Breast epithelium (tissue), 4 donors: ENCODE measurements around the gene MRPL33. TPM values are rescaled to one million over a fixed set of nuclear protein-coding genes. Genes with fewer than 3 reads are reported as not detected.

Source experiments
- DNase-seq, 2 donors: peaks; one replicate each; pipeline ENCODE4 v3.0.0-alpha.2; 2019; ENCODE audit warnings: low spot score in 2 of 2
- H3K27ac ChIP-seq, 2 donors: fragments of 200-600 bp; sonication (generic) in 1 of 2; one replicate each; pipeline ENCODE4 v1.5.1; 2016 to 2019; ENCODE audit warnings: mild to moderate bottlenecking in 1 of 2
- H3K27me3 ChIP-seq, 2 donors: fragments of 200-600 bp; sonication (generic) in 1 of 2; one replicate each; pipeline versions ENCODE4 v1.5.1 to v1.6.0; 2017 to 2019; ENCODE audit warnings: control low read depth in 1 of 2, mild to moderate bottlenecking in 1 of 2
- H3K36me3 ChIP-seq: fragments of 200-600 bp; one replicate; pipeline ENCODE4 v1.5.1; 2019
- H3K4me1 ChIP-seq, 2 donors: fragments of 200-600 bp; sonication (generic); one replicate each; pipeline ENCODE4 v1.5.1; 2016 to 2019; ENCODE audit warnings: control low read depth in 1 of 2
- H3K4me3 ChIP-seq, 3 donors: fragments of 200-600 bp; sonication (generic); 1 replicate in 2 of 3; 2 replicates in 1 of 3; pipeline ENCODE4 v1.5.1; 2016 to 2019; ENCODE audit warnings: mild to moderate bottlenecking in 3 of 3, moderate library complexity in 2 of 3
- H3K9me3 ChIP-seq, 2 donors: fragments of 200-600 bp; sonication (generic) in 1 of 2; one replicate each; pipeline ENCODE4 v1.5.1; 2016 to 2019; ENCODE audit warnings: control low read depth in 1 of 2
- POLR2A ChIP-seq: fragments of 450-650 bp; IDR thresholded peaks from one replicate; pipeline ENCODE4 v1.6.1; 2016; ENCODE audit warnings: antibody characterized with exemption, mild to moderate bottlenecking, moderate library complexity
- POLR2AphosphoS5 ChIP-seq, 3 donors: sonication (generic); formaldehyde crosslinking; IDR thresholded peaks; one replicate each; pipeline ENCODE4 v1.6.1; 2017; ENCODE audit warnings: antibody characterized with exemption in 3 of 3
- intact Hi-C: fragments of 100-400 bp; cut with DNase I; formaldehyde crosslinking; loops from one replicate; pipeline ENCODE4 v1.15.1; 2023; ENCODE audit warnings: low total_unique reads
- total RNA-seq, 3 donors: library from RNA; depleted of rRNA; stranded (reverse); fragments of >200 nt; gene quantifications; one replicate each; pipeline ENCODE4 v1.1.0, GENCODE V29; 2016
- TF ChIP-seq, protein P1 (sequence below), 3 donors: fragments of 450-650 bp; IDR thresholded peaks; one replicate each; pipeline ENCODE4 v1.5.1; 2016 to 2017; ENCODE audit warnings: antibody characterized with exemption in 3 of 3, mild to moderate bottlenecking in 3 of 3, moderate library complexity in 3 of 3

MRPL33 gene
- total RNA-seq, 3 donors from 2014 or later = 88.2 to 93.3 (median 89.7) TPM

DNA sequence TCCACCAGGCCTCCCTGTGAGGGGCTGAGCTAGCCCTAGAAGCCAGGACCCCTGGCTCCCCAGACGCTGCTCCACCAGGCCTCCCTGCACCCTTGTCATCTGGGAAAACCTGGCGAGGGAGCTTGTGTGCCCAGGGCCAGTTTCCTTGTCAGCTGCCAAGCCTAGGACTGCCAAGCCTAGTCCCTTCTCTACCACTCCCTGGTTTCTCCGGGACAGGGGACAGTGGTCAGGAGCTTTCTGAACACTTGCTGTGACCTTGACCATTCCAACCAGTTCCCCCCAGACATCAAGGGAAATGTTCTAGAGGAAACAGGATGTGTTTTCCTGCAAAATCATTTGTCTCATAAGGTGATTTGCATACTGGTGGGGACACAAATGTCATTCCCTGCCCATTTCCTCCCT lies 41.3 kb upstream of the MRPL33 start:
- Histone ChIP-seq H3K36me3 (no peaks in the 10 kb centered on the region), H3K4me1 (peaks cover 0 to 5% of the 10 kb centered on the region in 2 donors), H3K27ac (peak overlapping the region in 1 of 2 donors; percentile 27), H3K4me3 (no peak overlapping the region), H3K9me3 (no peaks in the 10 kb centered on the region), H3K27me3 (no peaks in the 10 kb centered on the region)
- intact Hi-C loops = no loop called here
- DNase-seq = no peak
- TF ChIP-seq, protein P1, sequence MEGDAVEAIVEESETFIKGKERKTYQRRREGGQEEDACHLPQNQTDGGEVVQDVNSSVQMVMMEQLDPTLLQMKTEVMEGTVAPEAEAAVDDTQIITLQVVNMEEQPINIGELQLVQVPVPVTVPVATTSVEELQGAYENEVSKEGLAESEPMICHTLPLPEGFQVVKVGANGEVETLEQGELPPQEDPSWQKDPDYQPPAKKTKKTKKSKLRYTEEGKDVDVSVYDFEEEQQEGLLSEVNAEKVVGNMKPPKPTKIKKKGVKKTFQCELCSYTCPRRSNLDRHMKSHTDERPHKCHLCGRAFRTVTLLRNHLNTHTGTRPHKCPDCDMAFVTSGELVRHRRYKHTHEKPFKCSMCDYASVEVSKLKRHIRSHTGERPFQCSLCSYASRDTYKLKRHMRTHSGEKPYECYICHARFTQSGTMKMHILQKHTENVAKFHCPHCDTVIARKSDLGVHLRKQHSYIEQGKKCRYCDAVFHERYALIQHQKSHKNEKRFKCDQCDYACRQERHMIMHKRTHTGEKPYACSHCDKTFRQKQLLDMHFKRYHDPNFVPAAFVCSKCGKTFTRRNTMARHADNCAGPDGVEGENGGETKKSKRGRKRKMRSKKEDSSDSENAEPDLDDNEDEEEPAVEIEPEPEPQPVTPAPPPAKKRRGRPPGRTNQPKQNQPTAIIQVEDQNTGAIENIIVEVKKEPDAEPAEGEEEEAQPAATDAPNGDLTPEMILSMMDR (IDR thresholded peaks at IDR 0.05) = no peak
- TF ChIP-seq POLR2A (no peak), POLR2AphosphoS5 (IDR thresholded peaks at IDR 0.05) (no peak)

DNA sequence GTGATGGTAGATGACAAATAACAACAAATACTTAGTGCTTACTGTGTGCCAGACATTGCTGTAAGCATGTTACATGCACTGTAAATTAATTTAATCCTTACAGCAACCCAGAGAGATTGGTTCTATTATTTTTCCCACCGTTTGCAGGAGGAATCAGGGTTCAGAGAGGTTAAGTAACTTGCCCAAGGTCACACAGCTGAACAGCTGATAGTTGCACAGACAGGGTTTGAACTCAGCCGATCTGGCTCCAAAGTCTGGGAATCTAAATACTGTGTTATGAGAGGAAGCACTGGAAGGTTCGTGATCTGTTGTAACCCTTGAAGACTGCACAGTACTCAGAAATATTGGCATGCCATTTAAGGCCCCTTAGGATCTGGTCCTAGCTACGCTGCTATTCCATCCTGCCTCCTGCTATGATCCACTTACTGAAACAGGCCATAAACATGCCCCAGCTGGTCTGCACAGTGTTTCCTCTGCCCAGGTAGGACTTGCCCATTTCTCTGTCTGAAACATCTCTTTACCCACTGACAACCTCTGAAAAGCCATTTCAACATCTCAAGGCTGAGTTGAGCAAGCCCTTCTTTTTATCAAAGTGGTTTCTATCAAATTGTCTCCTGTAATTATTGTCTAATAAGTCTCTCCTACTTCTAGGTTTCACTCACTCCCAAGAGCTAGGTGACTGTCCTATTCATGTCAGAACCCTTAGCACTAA lies 40.4 kb upstream of the MRPL33 start:
- no peak for DNase-seq
- H3K9me3 ChIP-seq = no peaks in the 10 kb centered on the region
- no peak overlapping the region for H3K4me3 ChIP-seq
- H3K4me1 ChIP-seq = peaks cover 0 to 5% of the 10 kb centered on the region in 2 donors
- TF ChIP-seq, protein P1 (IDR thresholded peaks at IDR 0.05) = no peak
- no peak for TF ChIP-seq POLR2A
- TF ChIP-seq POLR2AphosphoS5 (IDR thresholded peaks at IDR 0.05) = no peak
- intact Hi-C loops = no loop called here
- H3K27me3 ChIP-seq = no peaks in the 10 kb centered on the region
- no peaks in the 10 kb centered on the region for H3K36me3 ChIP-seq
- peak overlapping the region in 1 of 2 donors; percentile 27 for H3K27ac ChIP-seq

DNA sequence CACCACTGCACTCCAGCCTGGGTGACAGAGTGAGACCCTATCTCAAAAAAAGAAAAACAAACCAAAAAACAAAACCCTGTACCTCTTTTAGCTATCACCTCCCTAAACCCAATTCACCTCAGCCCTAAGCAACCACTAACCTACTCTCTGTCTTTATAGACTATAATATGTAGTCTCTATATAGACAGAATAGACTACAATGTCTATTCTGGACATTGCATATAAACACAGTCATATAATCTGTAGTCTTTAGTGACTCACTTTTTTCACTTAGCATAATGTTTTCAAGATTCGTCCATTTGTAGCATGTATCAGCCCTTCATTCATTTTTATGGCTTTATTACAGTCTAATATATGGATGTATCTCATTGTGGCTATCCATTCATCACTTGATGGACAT lies 37.2 kb upstream of the MRPL33 start:
- Histone ChIP-seq H3K27me3 (no peaks in the 10 kb centered on the region), H3K27ac (peak overlapping the region in 1 of 2 donors; percentile 92), H3K4me3 (no peak overlapping the region), H3K4me1 (peaks cover 0 to 5% of the 10 kb centered on the region in 2 donors), H3K9me3 (no peaks in the 10 kb centered on the region), H3K36me3 (no peaks in the 10 kb centered on the region)
- intact Hi-C loops = no loop called here
- TF ChIP-seq, protein P1 (IDR thresholded peaks at IDR 0.05) = no peak
- TF ChIP-seq POLR2A (no peak), POLR2AphosphoS5 (IDR thresholded peaks at IDR 0.05) (no peak)
- no peak for DNase-seq

DNA sequence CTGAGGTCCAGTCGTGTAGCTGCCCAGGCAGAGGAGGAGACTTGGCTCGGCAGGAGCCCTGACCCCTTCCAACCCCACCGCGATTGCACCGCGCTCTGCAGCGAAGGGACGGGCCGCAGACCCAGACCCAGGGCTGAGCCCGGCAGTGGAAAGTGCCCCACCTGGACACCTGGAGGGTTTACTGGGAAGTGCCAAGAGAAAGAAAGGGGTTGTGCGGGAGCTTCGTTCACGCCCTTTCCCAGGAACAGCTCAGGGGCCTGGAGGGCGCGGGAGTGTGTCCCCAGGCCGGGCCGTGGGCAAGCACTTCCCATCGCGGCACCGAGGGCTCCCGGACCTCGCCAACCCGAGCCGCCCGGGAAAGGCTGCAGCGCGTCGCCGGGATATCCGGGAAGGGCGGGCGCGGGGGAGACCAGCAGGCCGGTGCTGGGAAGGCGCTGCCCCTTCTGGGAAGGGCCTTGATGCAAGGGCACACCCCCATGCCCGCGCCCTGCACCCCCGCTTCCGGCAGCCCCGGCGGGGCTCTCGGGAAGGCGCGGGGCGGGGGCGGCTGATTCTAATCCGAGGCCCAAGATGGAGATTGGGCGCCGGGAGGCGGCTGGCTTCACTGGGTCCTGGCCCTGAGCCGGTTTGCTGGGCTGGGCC lies 36.1 kb upstream of the MRPL33 start:
- peak overlapping the region; percentile 37 to 66 (median 57) for H3K4me3 ChIP-seq
- no peaks in the 10 kb centered on the region for H3K9me3 ChIP-seq
- TF ChIP-seq POLR2A (peak; percentile 34), POLR2AphosphoS5 (IDR thresholded peaks at IDR 0.05) (peak; percentile 73 to 95 (median 94))
- TF ChIP-seq, protein P1 (IDR thresholded peaks at IDR 0.05) = no peak
- H3K27ac ChIP-seq = peak overlapping the region; percentile 89 to 92
- DNase-seq = peak; percentile 79 to 82
- no peaks in the 10 kb centered on the region for H3K36me3 ChIP-seq
- intact Hi-C loops = no loop called here
- no peaks in the 10 kb centered on the region for H3K27me3 ChIP-seq
- peaks cover 0 to 5% of the 10 kb centered on the region in 2 donors for H3K4me1 ChIP-seq
